ENCODE measurements around the gene TUSC2. TPM values are rescaled to one million over a fixed set of nuclear protein-coding genes. Genes with fewer than 3 reads are reported as not detected.
"Not testable (repeated sequence)": the region's sequence is repeated elsewhere in the genome, so short reads cannot be mapped to it uniquely, and the experiment has no call there.

The TUSC2 gene
- polyA plus RNA-seq, 6 donors from 2014 or later: 39.2 to 60.2 (median 46.3) TPM

- peaks cover 10 to 22% (median 17%) of the 10 kb centered on the region in 3 donors for H3K4me1 Mint-ChIP-seq
- no peaks in the 10 kb centered on the region for H3K36me3 Mint-ChIP-seq
- H3K4me3 Mint-ChIP-seq: peak overlapping the region in 1 of 8 donors; percentile 9
- H3K9me3 Mint-ChIP-seq: peaks cover 0 to 3% (median 0%) of the 10 kb centered on the region in 7 donors
- ATAC-seq (ENCODE audit: low read depth in 2 of 2) (no peak), DNase-seq (no peak)
- H3K27ac Mint-ChIP-seq: no peak overlapping the region
- H3K27me3 Mint-ChIP-seq: no peaks in the 10 kb centered on the region
Observed at GRCh38 chr3:50314816-50315215, 13.2 kb downstream of the TUSC2 start.

- ATAC-seq (ENCODE audit: low read depth in 2 of 2) (no peak), DNase-seq (no peak)
- Mint-ChIP-seq H3K27me3 (no peaks in the 10 kb centered on the region), H3K4me1 (peaks cover 10 to 18% (median 15%) of the 10 kb centered on the region in 3 donors), H3K9me3 (peaks cover 0 to 4% (median 0%) of the 10 kb centered on the region in 7 donors), H3K4me3 (no peak overlapping the region), H3K27ac (peak overlapping the region in 1 of 6 donors; percentile 53), H3K36me3 (no peaks in the 10 kb centered on the region)
Observed at GRCh38 chr3:50314342-50314741, 13.7 kb downstream of the TUSC2 start.

GRCh38 chr3:50312041-50312440, 16.0 kb downstream of the TUSC2 start:
- not testable (repeated sequence) for H3K4me1 Mint-ChIP-seq; H3K27ac Mint-ChIP-seq; H3K36me3 Mint-ChIP-seq; DNase-seq; ATAC-seq (ENCODE audit: low read depth in 2 of 2); H3K9me3 Mint-ChIP-seq; H3K27me3 Mint-ChIP-seq; H3K4me3 Mint-ChIP-seq

- Mint-ChIP-seq H3K27me3 (no peaks in the 10 kb centered on the region), H3K9me3 (peaks cover 0 to 4% (median 0%) of the 10 kb centered on the region in 7 donors), H3K36me3 (no peaks in the 10 kb centered on the region), H3K4me1 (peaks cover 7 to 10% (median 10%) of the 10 kb centered on the region in 3 donors), H3K27ac (peak overlapping the region in 1 of 6 donors; percentile 56), H3K4me3 (no peak overlapping the region)
- DNase-seq: no peak
- ATAC-seq (ENCODE audit: low read depth in 2 of 2): no peak
Observed at GRCh38 chr3:50304601-50305000, 23.4 kb downstream of the TUSC2 start.

- Mint-ChIP-seq H3K4me3 (no peak within 1 kb of the TSS), H3K36me3 (no peaks in the 10 kb centered on the region), H3K27ac (peak within 1 kb of the TSS in 2 of 6 donors; percentile 56 to 62), H3K27me3 (no peaks in the 10 kb centered on the region), H3K4me1 (peaks cover 14 to 22% (median 21%) of the 10 kb centered on the region in 3 donors), H3K9me3 (no peaks in the 10 kb centered on the region)
- no peak for ATAC-seq (ENCODE audit: low read depth in 2 of 2)
- DNase-seq: no peak
Observed at GRCh38 chr3:50303013-50303815, 24.8 kb downstream of the TUSC2 start, which contains the start of gene HYAL1. Gene HYAL1, minus strand, starts transcription at chr3:50303574. Its CDS starts 618 bp downstream, at chr3:50302956.

GRCh38 chr3:50302095-50303012, 25.7 kb downstream of the TUSC2 start:
- H3K36me3 Mint-ChIP-seq: no peaks in the 10 kb centered on the region
- DNase-seq: no peak
- no peaks in the 10 kb centered on the region for H3K27me3 Mint-ChIP-seq
- peak overlapping the region in 2 of 6 donors; percentile 22 to 56 for H3K27ac Mint-ChIP-seq
- ATAC-seq (ENCODE audit: low read depth in 2 of 2): no peak
- H3K4me3 Mint-ChIP-seq: peak overlapping the region in 1 of 8 donors; percentile 30
- no peaks in the 10 kb centered on the region for H3K9me3 Mint-ChIP-seq
- peaks cover 18 to 30% (median 26%) of the 10 kb centered on the region in 3 donors for H3K4me1 Mint-ChIP-seq

GRCh38 chr3:50300681-50301254, 27.3 kb downstream of the TUSC2 start:
- H3K36me3 Mint-ChIP-seq: no peaks in the 10 kb centered on the region
- H3K4me1 Mint-ChIP-seq: peaks cover 18 to 31% (median 26%) of the 10 kb centered on the region in 3 donors
- peak overlapping the region in 4 of 6 donors; percentile 96 to 100 (median 99) for H3K27ac Mint-ChIP-seq
- peak overlapping the region in 6 of 8 donors; percentile 39 to 97 (median 88) for H3K4me3 Mint-ChIP-seq
- H3K27me3 Mint-ChIP-seq: no peaks in the 10 kb centered on the region
- H3K9me3 Mint-ChIP-seq: no peaks in the 10 kb centered on the region
- DNase-seq: no peak
- ATAC-seq (ENCODE audit: low read depth in 2 of 2): no peak

GRCh38 chr3:50299929-50300680, 27.9 kb downstream of the TUSC2 start:
- Mint-ChIP-seq H3K27ac (peak overlapping the region; percentile 96 to 100 (median 99)), H3K4me3 (peak overlapping the region; percentile 84 to 99 (median 98)), H3K36me3 (no peaks in the 10 kb centered on the region), H3K27me3 (no peaks in the 10 kb centered on the region), H3K4me1 (peaks cover 18 to 31% (median 26%) of the 10 kb centered on the region in 3 donors), H3K9me3 (no peaks in the 10 kb centered on the region)
- DNase-seq (no peak), ATAC-seq (ENCODE audit: low read depth in 2 of 2) (no peak)

GRCh38 chr3:50299638-50299928, 28.4 kb downstream of the TUSC2 start:
- Mint-ChIP-seq H3K4me1 (peaks cover 18 to 31% (median 26%) of the 10 kb centered on the region in 3 donors), H3K4me3 (peak overlapping the region; percentile 84 to 99 (median 98)), H3K27me3 (no peaks in the 10 kb centered on the region), H3K9me3 (no peaks in the 10 kb centered on the region), H3K27ac (peak overlapping the region; percentile 96 to 100 (median 99)), H3K36me3 (no peaks in the 10 kb centered on the region)
- ATAC-seq (ENCODE audit: low read depth in 2 of 2): no peak
- DNase-seq: no peak

GRCh38 chr3:50298836-50299637, 29.0 kb downstream of the TUSC2 start, which contains the start of the genes HYAL3 and NAA80:
Gene HYAL3, minus strand, starts transcription at chr3:50299405. Its CDS starts 3,803 bp downstream, at chr3:50295602.
Gene NAA80, minus strand, starts transcription at chr3:50299405. Its CDS starts 1,942 bp downstream, at chr3:50297463.
- no peaks in the 10 kb centered on the region for H3K9me3 Mint-ChIP-seq
- ATAC-seq (ENCODE audit: low read depth in 2 of 2) (peak; percentile 85), DNase-seq (peak; percentile 100)
- no peaks in the 10 kb centered on the region for H3K36me3 Mint-ChIP-seq
- H3K27ac Mint-ChIP-seq: peak within 1 kb of the TSS; percentile 96 to 100 (median 99)
- peaks cover 18 to 31% (median 26%) of the 10 kb centered on the region in 3 donors for H3K4me1 Mint-ChIP-seq
- H3K27me3 Mint-ChIP-seq: no peaks in the 10 kb centered on the region
- H3K4me3 Mint-ChIP-seq: peak within 1 kb of the TSS; percentile 84 to 99 (median 98)

GRCh38 chr3:50297896-50298725, 29.9 kb downstream of the TUSC2 start:
- peaks cover 19 to 33% (median 27%) of the 10 kb centered on the region in 3 donors for H3K4me1 Mint-ChIP-seq
- no peak for DNase-seq

More at GRCh38 chr3:50297896-50298725, 29.9 kb downstream of the TUSC2 start:
- ATAC-seq (ENCODE audit: low read depth in 2 of 2): no peak
- Mint-ChIP-seq H3K9me3 (no peaks in the 10 kb centered on the region), H3K27ac (peak overlapping the region in 5 of 6 donors; percentile 94 to 99 (median 99)), H3K27me3 (no peaks in the 10 kb centered on the region), H3K4me3 (peak overlapping the region; percentile 84 to 99 (median 98)), H3K36me3 (no peaks in the 10 kb centered on the region)

Measured in naive B cell (primary cell).